Measurements from ENCODE around the gene HDAC9. TPM values are rescaled to one million over a fixed set of nuclear protein-coding genes. Genes with fewer than 3 reads are reported as not detected.

The HDAC9 gene
- total RNA-seq, 1 experiment from 2014 or later, result 4.3 TPM

- no peak for TF ChIP-seq ZBTB33 (IDR thresholded peaks at IDR 0.05; ENCODE audit: extremely low read depth, insufficient replicate concordance, low read length)
- TF ChIP-seq, protein P1, sequence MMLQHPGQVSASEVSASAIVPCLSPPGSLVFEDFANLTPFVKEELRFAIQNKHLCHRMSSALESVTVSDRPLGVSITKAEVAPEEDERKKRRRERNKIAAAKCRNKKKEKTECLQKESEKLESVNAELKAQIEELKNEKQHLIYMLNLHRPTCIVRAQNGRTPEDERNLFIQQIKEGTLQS (IDR thresholded peaks at IDR 0.05), result no peak
Observed at GRCh38 chr7:18824157-18824556, 328.6 kb downstream of the HDAC9 start (continued).

DNA sequence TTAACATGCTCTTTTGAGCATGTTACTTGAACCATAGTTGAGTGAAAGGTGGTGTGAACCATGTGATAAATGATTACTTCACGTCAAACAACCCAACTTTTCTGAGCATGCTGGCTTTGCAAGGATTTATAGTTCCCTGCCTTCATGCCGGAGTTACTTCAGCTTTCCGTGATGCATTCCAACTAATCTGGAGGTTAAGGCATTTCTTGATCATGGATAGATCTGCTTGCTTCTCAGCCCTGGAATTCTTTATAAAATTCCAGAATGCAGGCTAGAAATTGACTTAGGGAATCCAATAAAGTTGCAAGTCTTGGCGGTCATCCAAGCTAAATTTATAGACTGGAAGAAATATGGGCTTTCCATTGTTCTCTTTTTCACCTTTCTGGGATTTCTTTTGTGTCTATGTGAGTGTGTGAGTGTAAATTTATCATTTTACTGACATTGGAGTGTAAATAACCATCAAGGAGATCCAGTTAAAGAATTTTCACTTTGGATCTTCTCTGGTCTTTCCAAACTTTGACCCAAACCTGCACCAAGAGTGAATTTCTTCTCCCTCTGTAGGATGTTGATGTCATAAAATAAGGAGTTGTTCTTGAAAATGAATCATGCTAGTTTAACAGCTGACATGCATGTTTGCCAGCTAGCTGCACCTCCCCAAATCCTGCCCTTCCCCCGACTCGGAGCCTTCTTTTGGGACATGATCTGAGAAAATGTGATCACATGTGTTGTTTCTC lies 332.9 kb downstream of the HDAC9 start:
- H3K9me3 ChIP-seq (ENCODE audit: control insufficient read depth in 1 of 2, insufficient read depth in 1 of 2, low read depth in 1 of 2, low read length in 2 of 2), result no peaks in the 10 kb centered on the region
- POLR2A ChIA-PET, result no interaction called here
- no TSS peak for BruUV-seq (replicated peaks)

More for the DNA sequence above, 332.9 kb downstream of the HDAC9 start:
- ATAC-seq, result no peak
- no peak for DNase-seq (ENCODE audit: low read depth, low spot score)
- intact Hi-C loops (cut with micrococcal nuclease), result no loop called here
- Histone ChIP-seq H2AFZ (ENCODE audit: low read depth, low read length, poor library complexity, severe bottlenecking) (no peak overlapping the region), H4K20me1 (ENCODE audit: insufficient read depth) (no peaks in the 10 kb centered on the region), H3K27me3 (ENCODE audit: insufficient read depth, low read length) (no peaks in the 10 kb centered on the region), H3K36me3 (ENCODE audit: control insufficient read depth in 1 of 2, insufficient read depth in 2 of 2, low read length in 2 of 2) (no peaks in the 10 kb centered on the region), H3K79me2 (ENCODE audit: insufficient read depth, low read length) (no peaks in the 10 kb centered on the region), H3K4me1 (ENCODE audit: control insufficient read depth in 1 of 2, insufficient read depth in 2 of 2, low read length in 2 of 2) (no peaks in the 10 kb centered on the region), H3K4me2 (ENCODE audit: low read length) (no peak overlapping the region), H3K9ac (ENCODE audit: low read length) (no peak overlapping the region), H3K9me2 (ENCODE audit: insufficient read depth) (no peaks in the 10 kb centered on the region; the same call in 1 of the 2 replicates), H3K4me3 (replicated peaks in 1 of 2; ENCODE audit: low read depth in 1 of 2, low read length in 2 of 2) (no peak overlapping the region), H3K27ac (ENCODE audit: low read depth, low read length) (no peak overlapping the region)
- TF ChIP-seq SIN3A (IDR thresholded peaks at IDR 0.05; ENCODE audit: low read depth), result no peak
- TF ChIP-seq ZBTB33 (IDR thresholded peaks at IDR 0.05; ENCODE audit: extremely low read depth, insufficient replicate concordance, low read length), result no peak
- ChIA-PET RAD21 (ENCODE audit: low non-redundant PET in 1 of 2, low total read pairs in 2 of 2, uncharacterized antibody in 2 of 2, unreplicated experiment in 2 of 2) (no interaction called here), CTCF (no interaction called here)
